Progenitor cell of endocrine pancreas (in vitro differentiated cells): ENCODE data around the gene SLC9A3. TPM values are rescaled to one million over a fixed set of nuclear protein-coding genes. Genes with fewer than 3 reads are reported as not detected.

Experiments
- DNase-seq: peaks from one replicate; pipeline ENCODE4 v3.0.0; 2021; ENCODE audit warnings: low spot score; ENCODE audit not compliant: unreplicated experiment
- H3K27ac Mint-ChIP-seq: 2 replicates; pipeline ENCODE4 v1.8.0; 2021; ENCODE audit warnings: mild to moderate bottlenecking, moderate library complexity, mixed read lengths
- H3K27me3 Mint-ChIP-seq: 2 replicates; pipeline ENCODE4 v1.8.0; 2021; ENCODE audit warnings: mixed read lengths
- H3K36me3 Mint-ChIP-seq: 2 replicates; pipeline ENCODE4 v1.8.0; 2022; ENCODE audit warnings: mixed read lengths; ENCODE audit not compliant: insufficient read depth
- H3K4me1 Mint-ChIP-seq: 2 replicates; pipeline ENCODE4 v1.8.0; 2021; ENCODE audit warnings: low read depth, mixed read lengths
- H3K4me3 Mint-ChIP-seq: 2 replicates; pipeline ENCODE4 v1.8.0; 2021; ENCODE audit warnings: low read depth, mild to moderate bottlenecking, moderate library complexity, mixed read lengths
- H3K9me3 Mint-ChIP-seq: 2 replicates; pipeline ENCODE4 v1.8.0; 2021; ENCODE audit warnings: low read depth, mixed read lengths
- total RNA-seq: library from RNA; stranded (reverse); gene quantifications from 2 replicates; pipeline ENCODE4 v1.2.1, GENCODE V29; 2021
- TF ChIP-seq, protein P1 (sequence below): fragments of 200-600 bp; sonication (generic); IDR thresholded peaks from one replicate; pipeline ENCODE4 v1.5.0; 2021; ENCODE audit warnings: antibody characterized with exemption, mild to moderate bottlenecking; ENCODE audit not compliant: unreplicated experiment

Gene SLC9A3
- total RNA-seq, 1 donor from 2014 or later = 1.7 TPM

DNA sequence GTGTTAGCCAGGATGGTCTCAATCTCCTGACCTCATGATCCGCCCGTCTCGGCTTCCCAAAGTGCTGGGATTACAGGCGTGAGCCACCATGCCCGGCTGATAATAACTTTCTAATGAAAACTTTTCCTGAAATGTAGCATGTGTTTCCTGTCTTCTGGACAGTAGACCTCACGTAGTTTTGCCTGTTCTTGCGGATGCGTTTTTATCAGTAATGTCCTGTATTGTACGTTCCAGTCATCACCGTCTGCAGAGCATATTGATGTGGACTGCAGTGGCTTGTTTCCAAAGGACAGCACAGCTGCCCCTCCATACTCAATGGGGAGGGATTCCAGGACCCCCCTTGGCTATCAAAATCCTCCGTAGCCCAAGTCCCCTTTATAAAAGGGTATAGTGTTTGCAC is 68.4 kb downstream of the SLC9A3 start:
- DNase-seq = no peak
- Mint-ChIP-seq H3K36me3 (peaks cover 52% of the 10 kb centered on the region), H3K4me1 (no peaks in the 10 kb centered on the region), H3K4me3 (no peak overlapping the region), H3K9me3 (peaks cover 15% of the 10 kb centered on the region), H3K27ac (no peak overlapping the region), H3K27me3 (no peaks in the 10 kb centered on the region)
- TF ChIP-seq, protein P1, sequence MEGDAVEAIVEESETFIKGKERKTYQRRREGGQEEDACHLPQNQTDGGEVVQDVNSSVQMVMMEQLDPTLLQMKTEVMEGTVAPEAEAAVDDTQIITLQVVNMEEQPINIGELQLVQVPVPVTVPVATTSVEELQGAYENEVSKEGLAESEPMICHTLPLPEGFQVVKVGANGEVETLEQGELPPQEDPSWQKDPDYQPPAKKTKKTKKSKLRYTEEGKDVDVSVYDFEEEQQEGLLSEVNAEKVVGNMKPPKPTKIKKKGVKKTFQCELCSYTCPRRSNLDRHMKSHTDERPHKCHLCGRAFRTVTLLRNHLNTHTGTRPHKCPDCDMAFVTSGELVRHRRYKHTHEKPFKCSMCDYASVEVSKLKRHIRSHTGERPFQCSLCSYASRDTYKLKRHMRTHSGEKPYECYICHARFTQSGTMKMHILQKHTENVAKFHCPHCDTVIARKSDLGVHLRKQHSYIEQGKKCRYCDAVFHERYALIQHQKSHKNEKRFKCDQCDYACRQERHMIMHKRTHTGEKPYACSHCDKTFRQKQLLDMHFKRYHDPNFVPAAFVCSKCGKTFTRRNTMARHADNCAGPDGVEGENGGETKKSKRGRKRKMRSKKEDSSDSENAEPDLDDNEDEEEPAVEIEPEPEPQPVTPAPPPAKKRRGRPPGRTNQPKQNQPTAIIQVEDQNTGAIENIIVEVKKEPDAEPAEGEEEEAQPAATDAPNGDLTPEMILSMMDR = no peak

DNA sequence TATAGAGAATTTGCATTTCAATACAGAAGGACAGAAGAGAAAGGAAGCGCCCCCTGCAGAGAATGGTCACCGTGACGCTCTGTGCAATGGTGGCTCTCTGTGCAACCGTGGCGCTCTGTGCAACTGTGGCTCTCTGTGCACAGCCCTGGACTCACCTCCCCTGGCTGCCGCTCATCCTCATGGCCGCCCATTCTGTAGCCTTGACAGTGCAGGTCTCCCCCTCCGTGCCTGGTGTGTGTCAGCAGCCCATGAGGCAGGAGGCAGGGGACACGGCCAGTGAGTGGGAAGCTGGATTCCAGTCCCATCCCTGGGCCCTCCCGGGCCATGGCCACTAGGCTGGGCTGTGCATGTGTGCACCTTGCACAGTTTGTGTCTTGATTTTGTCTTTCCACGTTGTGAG is 69.3 kb downstream of the SLC9A3 start:
- peaks cover 15% of the 10 kb centered on the region for H3K9me3 Mint-ChIP-seq
- no peaks in the 10 kb centered on the region for H3K27me3 Mint-ChIP-seq
- peaks cover 54% of the 10 kb centered on the region for H3K36me3 Mint-ChIP-seq
- H3K4me1 Mint-ChIP-seq = no peaks in the 10 kb centered on the region
- no peak overlapping the region for H3K27ac Mint-ChIP-seq
- H3K4me3 Mint-ChIP-seq = no peak overlapping the region
- TF ChIP-seq, protein P1 = no peak
- no peak for DNase-seq

DNA sequence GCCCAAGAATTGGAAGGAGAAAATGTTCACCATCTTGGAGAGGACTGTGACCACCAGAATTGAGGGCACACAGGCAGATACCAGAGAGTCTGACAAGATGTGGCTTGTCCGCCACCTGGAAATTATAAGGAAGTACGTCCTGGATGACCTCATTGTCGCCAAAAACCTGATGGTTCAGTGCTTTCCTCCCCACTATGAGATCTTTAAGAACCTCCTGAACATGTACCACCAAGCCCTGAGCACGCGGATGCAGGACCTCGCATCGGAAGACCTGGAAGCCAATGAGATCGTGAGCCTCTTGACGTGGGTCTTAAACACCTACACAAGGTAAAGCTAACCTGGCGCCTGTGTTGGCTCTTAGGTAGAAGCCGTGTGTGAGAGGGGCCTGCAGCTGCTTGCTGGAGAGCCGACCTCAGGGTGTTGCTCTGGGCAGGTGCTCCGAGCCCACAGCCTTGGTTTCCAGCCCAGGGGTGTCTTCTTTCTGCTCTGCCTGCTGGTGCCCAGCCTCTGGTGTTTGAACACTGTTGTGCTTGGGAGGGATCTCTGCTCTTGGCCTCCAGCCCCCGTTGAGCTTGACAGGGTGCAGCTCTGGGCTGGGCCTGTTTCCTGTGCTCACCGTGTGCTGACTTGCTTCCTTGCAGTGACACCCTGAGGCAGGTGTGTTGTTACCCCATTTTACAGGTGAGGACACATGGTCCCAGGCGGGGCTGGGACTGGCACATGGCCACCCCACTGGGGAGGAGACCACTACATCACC is 70.3 kb downstream of the SLC9A3 start:
- no peak overlapping the region for H3K4me3 Mint-ChIP-seq
- H3K27me3 Mint-ChIP-seq = no peaks in the 10 kb centered on the region
- H3K27ac Mint-ChIP-seq = no peak overlapping the region
- peaks cover 15% of the 10 kb centered on the region for H3K9me3 Mint-ChIP-seq
- no peaks in the 10 kb centered on the region for H3K4me1 Mint-ChIP-seq
- no peak for DNase-seq
- peaks cover 53% of the 10 kb centered on the region for H3K36me3 Mint-ChIP-seq
- TF ChIP-seq, protein P1 = no peak

DNA sequence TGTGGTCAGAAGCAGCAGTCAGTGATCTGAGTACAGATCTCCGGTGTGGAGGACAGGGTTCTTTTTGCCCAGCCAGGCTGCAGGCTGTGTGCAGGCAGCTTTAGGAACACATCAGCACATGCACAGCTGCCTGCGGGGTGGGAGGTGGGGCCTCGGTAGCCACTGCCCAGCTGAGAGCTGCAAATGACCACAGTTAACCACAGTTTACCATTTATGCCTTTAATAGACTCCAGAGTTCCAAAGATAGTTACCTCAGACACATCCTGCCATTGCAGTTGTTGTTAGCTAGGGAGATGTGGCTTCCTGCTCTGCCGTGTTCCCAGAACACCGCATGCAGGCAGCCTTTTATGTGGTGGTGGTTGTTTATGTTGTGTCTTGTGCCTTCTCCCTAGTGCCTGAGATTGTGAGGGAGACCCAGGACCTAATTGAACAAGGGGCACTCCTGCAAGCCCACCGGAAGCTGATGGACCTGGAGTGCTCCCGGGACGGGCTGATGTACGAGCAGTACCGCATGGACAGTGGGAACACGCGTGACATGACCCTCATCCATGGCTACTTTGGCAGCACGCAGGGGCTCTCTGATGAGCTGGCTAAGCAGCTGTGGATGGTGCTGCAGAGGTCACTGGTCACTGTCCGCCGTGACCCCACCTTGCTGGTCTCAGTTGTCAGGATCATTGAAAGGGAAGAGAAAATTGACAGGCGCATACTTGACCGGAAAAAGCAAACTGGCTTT is 71.1 kb downstream of the SLC9A3 start:
- Mint-ChIP-seq H3K36me3 (peaks cover 52% of the 10 kb centered on the region), H3K27me3 (no peaks in the 10 kb centered on the region), H3K27ac (no peak overlapping the region), H3K9me3 (peaks cover 15% of the 10 kb centered on the region), H3K4me3 (no peak overlapping the region), H3K4me1 (no peaks in the 10 kb centered on the region)
- DNase-seq = no peak
- TF ChIP-seq, protein P1 = no peak

DNA sequence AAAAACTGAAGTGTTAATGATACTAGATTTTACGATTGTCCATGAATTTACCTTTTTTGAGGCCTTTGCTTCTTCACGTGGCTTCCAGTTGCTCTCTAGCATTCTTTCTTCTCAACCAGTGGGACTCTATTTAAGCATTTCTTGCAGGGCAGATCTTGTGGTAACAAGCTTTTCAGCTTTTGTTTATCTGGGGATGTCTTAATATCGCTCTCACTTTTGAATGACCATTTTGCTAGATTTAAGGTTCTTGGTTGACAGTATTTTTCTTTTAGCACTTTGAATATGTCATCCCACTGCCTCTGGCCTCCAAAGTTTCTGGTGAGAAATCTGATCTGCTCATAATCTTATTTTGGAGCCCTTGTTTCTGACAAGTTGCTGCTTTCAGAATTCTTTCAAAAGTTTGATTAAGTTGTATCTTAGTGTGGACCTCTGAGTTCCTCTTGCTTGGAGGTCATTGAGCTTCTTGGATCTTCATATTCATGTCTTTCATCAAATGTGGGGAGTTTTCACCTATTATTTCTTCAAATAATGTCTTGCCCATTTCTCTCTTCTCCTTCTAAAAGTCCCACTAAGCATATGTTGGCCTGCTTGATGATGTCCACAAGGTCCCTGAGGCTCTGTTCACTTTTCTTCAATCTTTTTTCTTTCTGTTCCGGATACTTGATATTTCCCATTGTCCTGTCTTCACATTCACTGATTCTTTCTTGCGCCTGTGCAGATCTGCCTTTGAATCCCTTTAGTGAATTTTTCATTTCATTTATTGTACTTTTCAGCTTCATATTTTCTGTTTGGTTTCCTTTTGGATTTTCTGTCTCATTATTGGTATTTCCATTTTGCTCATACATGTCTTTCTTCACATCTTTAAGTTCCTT is 72.4 kb downstream of the SLC9A3 start:
- Mint-ChIP-seq H3K36me3 (peaks cover 57% of the 10 kb centered on the region), H3K27me3 (no peaks in the 10 kb centered on the region), H3K27ac (no peak overlapping the region), H3K4me1 (no peaks in the 10 kb centered on the region), H3K9me3 (peaks cover 15% of the 10 kb centered on the region), H3K4me3 (no peak overlapping the region)
- TF ChIP-seq, protein P1 = no peak
- no peak for DNase-seq
